Stimulated activated CD4-positive, alpha-beta T cell treated with anti-CD3 and anti-CD28 coated beads, TNF-alpha, amount 100 ng/mL, for 24 hours (primary cell): Measurements from ENCODE around the gene ADGRB2.

Experiments used
- DNase-seq, 3 experiments: peaks; one replicate each; pipeline ENCODE4 v3.0.0-alpha.2; 2020; ENCODE audit warnings: low read depth in 3 of 3

ADGRB2 gene

DNA sequence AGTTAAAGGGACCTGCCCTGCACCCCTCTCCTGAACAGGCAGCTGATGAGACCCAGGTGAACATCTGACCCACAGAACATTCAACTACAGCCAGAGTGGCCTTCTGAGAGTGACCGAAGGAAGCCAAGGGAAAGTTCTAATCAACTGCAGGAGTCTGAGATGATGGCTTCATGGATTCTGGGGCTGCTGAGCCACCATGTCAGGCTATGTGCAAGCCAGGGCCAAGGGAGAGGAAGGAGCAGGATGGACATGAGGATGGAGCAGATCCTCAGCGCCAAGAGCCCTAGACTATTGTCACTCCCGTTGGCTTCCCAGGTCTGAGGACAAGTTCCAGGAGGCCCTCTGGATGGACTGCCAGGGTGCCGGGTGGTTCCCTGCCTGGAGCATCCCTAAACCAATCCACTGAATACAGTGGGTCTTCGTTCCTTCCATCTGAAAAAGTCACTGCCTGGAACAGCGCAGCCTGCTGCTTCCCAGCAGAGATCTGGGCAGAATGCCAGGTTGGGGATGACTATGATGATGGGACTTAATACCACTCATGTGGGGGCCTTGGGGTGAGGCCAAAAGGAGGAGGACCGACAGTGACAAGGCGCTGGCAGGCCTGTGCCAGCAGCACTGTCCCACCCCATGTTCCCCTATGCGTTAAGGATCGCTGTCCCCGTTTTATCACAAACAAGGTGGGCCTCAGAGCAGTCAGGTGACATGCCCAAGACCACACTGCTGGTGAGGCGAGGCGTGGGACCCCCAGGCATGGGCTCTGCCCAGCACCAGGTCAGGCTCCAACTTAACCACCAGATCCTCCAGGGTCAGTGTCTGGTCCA, 31.9 kb upstream of the ADGRB2 start:
- no peak for DNase-seq

DNA sequence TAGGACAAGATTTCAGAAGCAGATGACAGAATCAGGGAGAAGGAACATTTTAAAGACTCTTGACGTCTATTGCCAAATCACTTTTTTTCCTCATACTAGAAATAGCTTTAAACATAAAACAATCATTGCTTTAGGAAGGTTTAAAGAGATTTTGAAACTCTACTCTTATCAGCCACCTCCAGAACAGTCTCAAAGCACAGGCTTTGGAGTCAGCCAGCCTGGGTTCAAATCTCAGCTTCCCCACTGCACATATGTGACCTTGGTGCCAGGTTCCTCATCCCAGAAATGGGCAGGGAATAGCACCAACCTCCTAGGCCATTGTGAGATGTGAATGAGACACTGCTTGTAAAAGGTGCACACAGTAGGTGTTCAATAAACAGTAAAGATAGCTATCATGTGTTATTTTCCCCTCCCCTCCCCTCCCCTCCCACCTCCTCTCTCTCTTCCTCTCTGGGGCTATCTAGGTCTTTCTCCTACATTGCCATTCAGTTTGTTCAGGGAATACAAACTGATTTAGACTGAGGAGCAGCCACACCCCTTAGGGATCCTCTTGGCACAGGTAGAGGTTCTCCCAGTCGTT, 31.0 kb upstream of the ADGRB2 start:
- DNase-seq = no peak

DNA sequence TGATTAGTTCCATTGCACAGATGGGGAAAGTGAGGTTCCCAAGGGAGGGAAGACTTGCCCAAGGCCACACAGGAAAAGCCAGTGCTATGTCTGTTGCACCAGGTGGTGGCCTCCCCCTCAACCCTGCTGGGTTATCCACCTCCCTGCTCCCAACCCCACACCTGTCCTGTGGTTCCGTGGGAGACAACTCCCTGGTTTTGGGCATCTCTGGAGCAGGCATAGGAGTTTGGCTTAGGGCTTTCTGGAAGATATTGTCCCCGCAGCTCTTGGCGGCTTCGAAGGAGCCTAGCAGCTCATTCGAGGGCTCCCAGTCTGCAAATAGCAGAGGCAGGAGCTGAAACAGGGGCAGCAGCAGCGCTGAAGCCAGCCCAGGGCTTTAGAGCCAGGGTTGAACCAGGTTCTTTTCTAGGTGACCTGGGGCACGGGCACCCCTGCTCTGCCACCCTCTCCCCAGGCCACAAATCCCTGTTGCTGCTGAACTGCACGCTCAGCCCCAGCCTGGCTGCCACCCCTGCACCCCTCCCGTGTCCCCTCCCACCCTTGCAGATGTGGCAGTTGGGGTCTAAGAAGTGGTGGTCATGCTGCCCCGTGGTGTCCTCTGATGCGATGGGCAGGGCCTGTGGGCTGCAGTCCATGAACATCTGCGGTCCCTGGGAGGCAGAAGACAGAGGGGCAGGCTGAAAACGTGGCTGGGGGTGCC, 29.6 kb upstream of the ADGRB2 start:
- no peak for DNase-seq

DNA sequence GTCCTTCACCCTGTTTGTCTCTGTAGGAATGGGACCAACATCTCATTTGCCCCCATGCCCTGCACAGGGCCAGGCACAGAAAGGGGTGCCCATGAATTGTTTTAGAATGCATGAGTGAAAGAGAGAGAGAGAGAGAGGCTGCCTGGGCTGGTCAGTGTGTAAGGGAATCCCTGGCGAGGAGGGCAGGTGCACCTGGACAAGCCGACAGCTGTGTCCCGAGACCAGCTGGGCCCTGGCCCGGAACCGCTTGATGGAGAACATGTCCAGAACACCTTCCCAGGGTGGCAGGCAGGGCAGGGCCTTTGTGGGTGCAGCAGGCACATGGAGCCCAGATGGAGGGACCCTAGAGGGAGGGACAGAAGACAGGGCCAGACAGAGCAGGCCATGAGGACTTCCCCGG, 28.9 kb upstream of the ADGRB2 start:
- no peak for DNase-seq

DNA sequence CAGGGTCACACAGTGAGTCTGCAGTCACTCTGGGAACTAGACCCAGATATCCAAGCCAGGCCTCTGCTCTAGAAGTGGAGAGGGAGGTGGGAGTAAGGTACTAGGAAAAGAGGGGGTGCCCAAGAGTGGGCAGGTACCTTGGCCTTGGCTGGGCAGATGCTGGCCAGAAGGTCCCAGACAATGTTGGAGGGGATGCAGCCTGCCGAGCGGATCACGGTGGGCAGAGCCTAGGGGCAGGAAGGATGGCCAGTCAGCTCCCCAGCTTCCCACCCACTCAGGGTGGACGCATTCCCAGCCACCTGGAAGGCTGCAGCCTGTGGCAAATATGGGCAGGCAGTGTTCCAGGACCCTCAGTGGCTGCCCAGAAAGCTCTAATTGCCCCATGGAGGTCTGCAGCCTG, 28.4 kb upstream of the ADGRB2 start:
- no peak for DNase-seq

DNA sequence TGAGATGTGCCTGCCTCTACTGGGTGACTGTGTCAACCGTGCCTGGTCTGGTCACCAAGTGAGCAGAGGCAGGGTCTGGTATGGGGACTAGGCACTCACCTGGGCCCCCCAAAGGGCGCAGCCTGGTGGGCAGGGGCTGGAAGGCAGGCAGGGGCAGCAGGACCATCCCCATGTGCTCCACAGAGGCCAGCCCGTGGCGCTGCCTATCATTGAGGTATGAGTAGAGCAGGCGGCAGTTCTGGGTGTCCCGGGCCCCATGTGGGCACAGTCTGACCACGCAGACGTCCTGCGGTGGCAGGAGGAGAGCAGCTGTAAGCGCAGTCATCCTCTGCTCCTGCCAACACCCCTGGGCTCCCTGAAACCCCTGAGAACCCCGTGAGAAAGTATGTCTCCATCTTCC, 28.0 kb upstream of the ADGRB2 start:
- DNase-seq = no peak

DNA sequence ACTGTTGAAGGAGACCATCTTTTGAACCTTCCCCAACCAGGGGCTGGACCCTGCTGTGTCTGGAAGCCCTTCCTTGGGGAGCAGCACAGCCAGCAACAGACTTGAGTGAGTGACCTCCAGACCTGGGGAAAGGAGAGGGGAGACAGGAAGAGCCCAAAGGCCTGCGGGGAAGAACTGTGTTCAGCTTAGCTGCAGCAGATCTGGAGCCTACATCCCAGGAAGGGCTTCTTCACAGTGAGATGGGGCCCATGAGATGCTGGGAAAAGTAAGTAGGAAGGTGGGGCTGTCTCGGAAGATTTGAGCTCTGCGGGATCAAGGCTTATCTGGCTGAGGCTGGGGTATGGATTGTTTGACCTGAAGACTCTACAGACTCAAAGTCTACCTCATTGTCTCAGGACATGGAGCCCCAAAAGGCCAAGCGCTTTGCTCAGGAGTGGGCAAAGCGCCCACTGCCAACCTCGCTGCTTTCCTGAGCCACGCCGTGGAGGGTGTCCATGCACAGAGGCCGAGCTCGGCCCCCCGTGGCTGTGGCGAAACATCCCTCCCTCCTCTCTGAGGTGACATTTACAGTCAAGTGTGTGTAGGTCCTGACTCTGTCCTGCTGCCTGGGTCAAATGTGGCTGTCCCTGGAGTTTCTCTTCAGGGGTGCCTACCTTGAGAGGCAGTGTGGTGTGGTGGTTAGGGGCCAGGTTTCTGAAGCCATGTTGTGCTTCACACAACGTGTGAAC, 27.2 kb upstream of the ADGRB2 start:
- DNase-seq = no peak

DNA sequence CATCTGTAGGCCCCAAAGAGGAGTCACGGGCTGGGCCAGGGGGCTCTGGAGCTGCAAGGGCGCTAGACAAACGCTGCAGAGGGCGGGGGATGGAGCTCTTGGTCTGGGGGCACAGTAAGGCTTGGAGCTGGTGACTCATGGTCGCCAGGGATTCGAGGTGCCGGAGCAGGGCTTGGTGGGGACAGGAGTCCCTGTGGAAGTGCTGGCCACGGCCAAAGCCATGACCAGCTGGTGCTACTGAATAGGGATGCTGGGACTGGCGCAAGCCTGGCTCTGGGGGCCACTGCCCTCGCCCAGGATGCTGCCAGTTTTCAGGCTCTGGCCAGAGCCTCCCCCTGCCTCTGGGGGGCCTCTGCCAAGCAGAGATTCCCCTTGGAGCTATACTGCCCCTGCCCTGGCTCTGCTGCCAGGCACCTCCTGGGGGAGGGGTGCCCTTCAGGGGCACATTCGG, 26.5 kb upstream of the ADGRB2 start:
- no peak for DNase-seq

DNA sequence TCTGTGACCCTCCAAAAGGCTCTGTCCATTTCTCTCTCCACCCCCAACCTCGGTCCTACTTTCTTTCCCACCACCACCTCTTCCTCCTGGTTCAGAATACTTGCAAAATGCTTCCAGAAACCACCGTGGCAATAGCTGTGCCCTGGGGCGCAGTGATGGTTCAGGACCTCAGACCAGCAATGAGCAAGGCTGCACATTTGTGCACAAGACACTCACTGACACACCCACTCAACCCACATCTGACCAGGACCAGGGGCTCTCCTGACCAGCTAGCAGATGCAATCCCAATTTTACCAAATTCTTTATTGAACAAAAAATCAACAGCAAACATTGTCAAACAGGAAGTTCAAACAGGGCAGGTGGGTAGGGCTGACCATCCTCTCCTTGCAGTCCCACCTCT, 26.0 kb upstream of the ADGRB2 start:
- no peak for DNase-seq

DNA sequence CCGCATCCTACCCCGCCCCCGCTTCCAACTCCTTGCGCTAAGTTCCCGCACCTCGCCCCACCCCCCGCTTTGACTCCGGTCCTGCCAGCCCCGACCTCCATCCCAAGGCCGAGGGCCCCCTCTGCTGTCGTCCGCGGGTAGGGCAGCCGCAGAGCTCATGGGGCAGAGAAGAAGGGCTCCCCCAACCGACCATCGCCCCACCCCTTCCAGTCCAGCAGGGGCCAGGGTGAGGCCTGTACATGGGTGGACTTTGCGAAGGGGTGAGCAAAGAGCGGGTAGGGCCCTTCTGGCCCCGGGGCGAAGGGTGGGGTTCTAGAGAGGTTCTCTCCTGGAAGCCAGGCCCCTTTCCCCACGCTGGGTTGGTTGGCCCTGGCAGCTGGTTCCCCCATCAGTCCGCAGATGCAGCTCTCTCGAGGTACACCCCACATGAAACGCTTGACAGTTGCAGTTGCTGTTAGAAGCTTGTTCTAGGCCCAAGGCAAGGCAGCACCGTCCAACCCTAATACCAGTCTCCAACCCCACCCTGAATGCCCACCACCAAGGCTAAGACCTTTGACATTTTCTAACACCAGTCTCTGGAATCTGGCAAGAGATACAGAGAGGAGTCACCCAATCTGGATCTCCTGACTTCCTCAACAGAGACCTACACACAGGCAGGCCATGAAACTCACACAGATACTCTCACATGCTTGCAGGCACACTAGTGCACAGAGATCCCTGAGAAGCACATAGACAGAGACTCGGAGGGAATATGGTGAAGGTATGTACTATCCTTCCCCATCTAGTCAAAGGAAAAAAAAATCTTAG, 25.3 kb upstream of the ADGRB2 start:
- DNase-seq = peak; percentile 89 to 98 (median 93)

DNA sequence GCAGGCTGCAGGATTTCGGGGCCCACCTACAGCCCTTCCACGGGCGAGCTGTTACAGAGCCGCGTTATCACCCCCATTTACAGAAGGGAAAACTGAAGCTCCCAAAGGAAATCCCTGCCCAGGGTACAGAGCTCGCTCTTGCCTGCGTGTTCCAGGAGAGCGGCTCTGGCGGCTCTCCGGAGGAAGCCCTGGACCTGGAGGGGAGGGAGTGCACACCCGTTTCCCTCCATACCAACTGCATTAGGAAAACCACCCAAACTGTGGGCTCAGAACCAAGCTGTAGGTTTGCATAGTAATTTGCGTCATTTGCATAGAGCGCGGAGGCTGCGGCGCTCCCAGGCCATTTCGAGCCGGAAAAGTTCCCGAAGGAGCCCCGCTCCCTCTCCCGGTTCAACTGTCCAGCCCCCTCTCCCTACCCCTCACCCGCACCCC, 24.7 kb upstream of the ADGRB2 start:
- DNase-seq = peak in 1 of 3 experiments; percentile 27

DNA sequence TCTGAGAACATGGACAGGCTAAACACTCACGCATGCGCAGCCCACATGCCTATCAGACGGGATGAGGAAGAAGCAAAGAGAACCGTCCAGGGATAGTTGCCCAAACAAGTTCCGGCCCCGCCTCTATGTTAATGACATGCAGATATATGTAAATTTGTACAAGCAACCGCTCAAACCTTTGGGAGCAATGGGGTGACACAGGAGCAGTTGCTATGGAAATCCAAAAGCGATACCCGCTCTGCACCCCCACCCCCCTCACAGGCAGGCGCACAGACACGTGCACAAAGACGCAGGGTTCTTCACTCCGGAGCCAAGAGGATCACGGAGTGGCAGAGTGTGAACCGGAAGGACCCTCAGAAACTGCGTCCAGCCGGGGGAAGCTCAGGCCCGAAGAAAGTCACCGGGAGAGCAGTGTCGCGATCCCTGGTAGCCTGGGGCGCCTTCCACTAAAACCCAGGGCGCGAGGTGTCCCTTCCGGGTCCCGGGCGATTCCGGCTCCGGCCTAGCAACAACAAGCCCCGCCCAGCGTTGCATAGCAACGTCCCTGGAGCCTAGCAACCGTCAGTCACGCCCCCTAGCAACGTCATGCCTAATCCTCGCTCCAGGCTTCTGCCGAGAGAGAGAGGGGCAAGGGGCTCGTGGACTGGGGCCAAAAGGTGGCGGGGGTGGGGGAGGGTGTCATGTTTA, 24.1 kb upstream of the ADGRB2 start:
- DNase-seq = peak; percentile 86 to 92 (median 86)

DNA sequence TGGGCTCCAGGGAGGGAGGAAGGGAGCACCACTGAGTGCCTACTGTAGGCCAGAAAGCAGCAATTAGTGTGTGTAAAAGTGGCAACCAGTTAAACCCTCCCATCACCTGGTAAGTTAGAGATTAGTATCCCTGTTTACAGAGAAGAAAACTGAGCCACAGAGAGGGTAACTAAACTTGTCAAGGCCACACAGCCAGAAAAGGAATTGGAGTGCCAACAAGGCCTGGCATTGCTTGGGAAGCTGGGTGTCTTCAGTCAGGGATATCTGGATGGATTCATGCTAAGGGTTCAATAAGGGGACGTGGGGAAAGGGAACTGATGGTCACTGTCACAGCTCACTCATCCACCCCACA, 23.6 kb upstream of the ADGRB2 start:
- no peak for DNase-seq

DNA sequence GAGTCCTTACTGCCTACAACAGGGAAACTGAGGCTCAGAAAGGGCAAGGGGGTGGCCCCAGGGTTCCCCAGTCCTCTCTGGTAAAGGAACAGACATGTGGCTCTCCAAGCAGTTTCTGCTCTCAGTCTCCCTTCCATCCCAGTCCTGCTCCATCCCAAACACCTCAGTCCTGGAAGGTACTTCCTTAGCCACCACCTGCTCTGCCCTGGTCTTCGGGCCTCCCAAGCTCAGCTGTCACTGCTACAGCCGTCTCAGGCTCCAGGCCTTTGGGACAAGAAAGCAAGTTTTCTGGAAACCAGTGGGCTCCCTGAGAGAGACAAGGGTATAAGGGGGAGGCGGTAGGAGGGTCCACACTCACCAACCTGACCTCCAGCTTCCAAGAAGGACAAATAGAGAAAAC, 23.1 kb upstream of the ADGRB2 start:
- DNase-seq = no peak

DNA sequence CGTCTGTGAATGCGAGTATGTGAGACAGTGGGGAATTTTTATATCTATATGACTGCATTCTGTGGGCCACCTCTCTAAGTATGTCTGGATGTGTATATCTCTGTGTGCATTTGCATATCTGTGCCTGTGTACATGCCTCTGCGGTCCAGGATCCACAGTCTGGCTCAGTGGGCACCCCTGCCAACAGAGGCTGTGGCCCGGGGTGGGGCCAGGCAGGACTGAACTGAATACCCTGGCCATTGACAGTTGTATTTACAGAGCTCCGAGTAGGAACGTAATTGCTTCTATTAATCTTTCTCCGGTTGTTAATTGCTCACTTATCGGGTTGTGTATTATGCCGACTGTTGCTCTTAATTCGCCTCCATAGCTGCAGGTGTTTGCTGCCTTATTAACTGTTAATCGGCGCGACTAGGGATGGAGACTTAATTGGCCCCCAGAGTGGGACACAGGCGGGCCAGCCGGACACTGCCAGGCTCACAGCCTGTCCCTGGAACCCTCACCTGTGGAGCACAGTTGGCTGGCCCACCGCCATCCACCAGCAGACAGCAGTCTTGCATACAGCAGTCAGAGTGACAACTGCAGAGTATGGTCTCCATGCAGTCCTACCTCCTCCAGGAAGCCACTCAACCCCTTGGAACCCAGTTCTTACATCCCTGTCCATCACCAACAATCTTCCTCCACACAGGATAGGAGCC, 22.4 kb upstream of the ADGRB2 start:
- no peak for DNase-seq

DNA sequence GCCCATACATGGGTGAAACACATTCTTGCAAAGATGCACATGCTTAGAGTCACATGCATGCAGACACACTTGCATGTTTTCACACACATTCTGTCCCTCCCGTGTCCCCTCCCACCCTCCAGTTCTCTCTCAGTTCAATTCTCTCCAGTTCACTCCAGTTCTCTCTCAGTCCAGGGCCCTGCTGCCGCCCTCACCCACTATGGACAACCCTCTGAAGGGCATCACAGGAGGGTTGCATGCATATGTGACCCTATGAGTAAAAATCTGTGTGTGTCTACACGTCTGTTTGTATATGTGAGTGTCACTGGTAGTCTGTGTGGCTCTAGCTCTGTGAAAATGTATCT, 21.8 kb upstream of the ADGRB2 start:
- no peak for DNase-seq

DNA sequence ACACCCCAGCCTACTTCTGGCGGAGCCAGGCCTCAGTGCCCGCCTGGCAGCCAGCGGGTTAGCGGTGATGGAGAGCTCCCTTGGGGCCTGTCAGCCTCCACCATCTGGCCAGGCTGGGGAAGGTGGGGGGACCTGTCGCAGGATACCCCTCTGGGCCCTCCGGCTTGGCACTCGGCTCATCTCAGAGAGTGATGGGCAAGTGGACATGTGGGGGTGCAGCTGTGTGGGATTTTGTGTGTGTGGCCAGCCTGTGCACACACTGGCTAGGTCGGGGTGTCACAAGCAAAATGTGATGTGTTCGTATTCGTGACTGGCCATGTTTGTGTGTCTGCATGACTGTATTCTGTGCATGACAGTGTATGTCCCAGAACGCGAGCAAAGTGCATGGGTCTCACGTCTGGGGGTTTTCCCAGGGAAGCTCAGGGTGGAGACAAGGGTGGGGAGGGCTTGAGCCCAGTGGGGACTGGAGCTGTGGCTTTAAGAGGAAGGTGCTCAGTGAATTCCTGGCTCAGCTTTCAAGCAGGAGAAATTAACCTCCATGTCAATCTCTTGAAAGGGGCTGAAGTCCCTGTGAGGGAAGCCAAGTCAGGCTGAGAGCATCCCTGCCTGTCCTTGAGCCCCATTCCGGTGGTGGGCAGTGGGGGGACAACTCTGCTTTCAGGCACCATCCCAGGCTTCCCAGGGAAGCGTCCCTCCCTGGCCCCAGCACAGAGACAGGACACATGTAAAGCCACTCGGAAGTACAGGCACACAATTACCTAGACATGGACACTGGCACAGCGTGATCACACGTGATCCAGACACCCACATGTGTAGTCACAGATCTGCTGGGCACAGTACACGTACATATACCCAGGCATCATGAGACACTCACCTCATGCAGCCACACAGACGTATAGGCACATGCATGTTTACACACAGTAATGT, 21.1 kb upstream of the ADGRB2 start:
- no peak for DNase-seq

DNA sequence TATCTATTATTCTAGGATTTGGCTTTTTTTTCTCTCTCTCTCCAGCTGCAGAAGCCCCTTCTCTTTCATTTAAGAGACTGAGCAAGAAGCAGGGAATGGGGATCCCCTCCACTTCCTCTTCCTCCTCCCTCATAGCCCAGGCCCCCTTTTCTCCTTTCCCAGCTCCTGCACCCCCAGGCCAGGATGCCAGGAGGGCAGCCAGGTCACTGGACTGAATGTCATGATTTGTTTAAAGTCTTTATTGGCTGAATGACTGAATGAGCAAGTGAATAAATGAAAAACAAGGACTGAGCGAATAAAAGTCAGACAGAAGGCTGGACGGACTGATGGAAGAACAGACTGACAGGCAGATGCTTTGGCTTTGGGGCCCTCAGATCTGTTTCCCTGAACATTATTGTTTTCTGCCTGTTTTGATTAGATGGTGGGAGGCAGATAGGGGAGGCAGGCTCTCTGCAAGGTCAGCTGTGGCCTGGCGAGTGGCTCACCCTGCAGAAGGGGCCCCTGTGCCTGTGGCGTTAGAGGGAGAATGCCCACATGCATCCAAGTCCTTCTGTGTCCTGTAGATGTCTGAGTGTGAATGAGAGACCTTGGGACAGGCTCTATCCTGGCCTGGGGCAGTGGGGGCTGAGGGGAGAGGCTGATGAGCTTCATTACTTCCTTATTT, 20.3 kb upstream of the ADGRB2 start:
- no peak for DNase-seq

DNA sequence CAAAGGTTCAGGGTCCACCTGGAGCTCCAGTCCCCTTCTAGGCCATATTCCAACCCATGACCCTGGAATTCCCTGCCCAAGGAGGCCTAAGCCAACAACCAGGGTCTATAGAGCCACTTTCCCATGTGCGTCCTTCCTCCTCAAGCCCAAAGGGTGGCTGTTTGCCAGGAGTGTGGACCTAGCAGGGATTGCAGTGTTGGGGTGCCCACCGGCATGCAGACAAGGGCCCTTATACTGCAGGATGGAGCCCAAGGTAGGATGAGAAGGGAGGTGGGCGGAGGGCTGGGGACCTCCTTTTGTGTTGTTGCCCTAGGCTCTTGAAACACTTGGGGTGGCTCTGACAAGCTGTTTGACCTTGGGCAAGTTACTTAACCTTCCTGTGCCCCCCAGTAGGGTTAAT, 19.7 kb upstream of the ADGRB2 start:
- DNase-seq = no peak
